Measurements from ENCODE around the gene MGAT1. TPM values are rescaled to one million over a fixed set of nuclear protein-coding genes. Genes with fewer than 3 reads are reported as not detected.
A peak's percentile ranks its signal among the peaks of the same experiment; 100 is the strongest.

MGAT1 gene
- total RNA-seq, 1 experiment from 2014 or later: 53.0 TPM

DNA sequence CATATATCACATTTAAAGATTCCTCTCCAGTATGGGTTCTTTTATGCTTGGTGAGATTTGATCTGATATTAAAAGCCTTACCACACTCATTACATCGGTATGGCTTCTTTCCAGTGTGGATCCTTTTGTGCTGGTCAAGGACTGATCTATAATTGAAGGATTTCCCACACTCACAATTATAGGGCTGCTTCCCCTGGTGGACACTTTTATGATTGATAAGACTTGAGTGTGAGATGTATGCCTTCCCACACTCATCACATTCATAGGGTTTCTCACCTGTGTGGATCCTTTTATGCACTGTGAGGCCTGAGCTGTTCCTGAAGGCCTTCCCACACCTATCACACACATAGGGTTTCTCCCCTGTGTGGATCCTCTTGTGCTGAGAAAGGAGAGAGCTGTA is 46.3 kb upstream of the MGAT1 start:
- Histone ChIP-seq H4K20me1 (ENCODE audit: insufficient read depth) (no peaks in the 10 kb centered on the region), H3K4me1 (ENCODE audit: control insufficient read depth in 1 of 2, insufficient read depth in 2 of 2, low read length in 2 of 2) (no peaks in the 10 kb centered on the region), H3K9me2 (ENCODE audit: insufficient read depth) (no peaks in the 10 kb centered on the region), H3K36me3 (ENCODE audit: control insufficient read depth in 1 of 2, insufficient read depth in 2 of 2, low read length in 2 of 2) (peaks cover 21 to 52% of the 10 kb centered on the region in 2 experiments), H3K79me2 (ENCODE audit: insufficient read depth, low read length) (peaks cover 1% of the 10 kb centered on the region; the same call in 1 of the 2 replicates), H3K27ac (ENCODE audit: low read depth, low read length) (no peak overlapping the region), H3K4me3 (replicated peaks in 1 of 2; ENCODE audit: low read depth in 1 of 2, low read length in 2 of 2) (no peak overlapping the region), H3K9me3 (ENCODE audit: control insufficient read depth in 1 of 2, insufficient read depth in 1 of 2, low read depth in 1 of 2, low read length in 2 of 2) (peaks cover 25 to 35% of the 10 kb centered on the region in 2 experiments; a peak in 3 of 4 replicates), H2AFZ (ENCODE audit: low read depth, low read length, poor library complexity, severe bottlenecking) (no peak overlapping the region), H3K27me3 (ENCODE audit: insufficient read depth, low read length) (no peaks in the 10 kb centered on the region), H3K4me2 (ENCODE audit: low read length) (no peak overlapping the region), H3K9ac (ENCODE audit: low read length) (no peak overlapping the region)
- ChIA-PET RAD21 (ENCODE audit: low non-redundant PET in 1 of 2, low total read pairs in 2 of 2, uncharacterized antibody in 2 of 2, unreplicated experiment in 2 of 2) (no interaction called here), CTCF (interaction anchor here (1.1 kb wide), 1 partner anchor 12 kb away, joined by 3 read pairs; no protein-coding TSS in a partner anchor), POLR2A (no interaction called here)
- TF ChIP-seq SIN3A (IDR thresholded peaks at IDR 0.05; ENCODE audit: low read depth): 0 out of 2 replicates have a peak, but pooled peaks have one; percentile 10
- 0 out of 2 replicates have a peak, but pooled peaks have one; percentile 20 for TF ChIP-seq SRF (IDR thresholded peaks at IDR 0.05; ENCODE audit: low read depth)
- TF ChIP-seq EZH2phosphoT487 (IDR thresholded peaks at IDR 0.05; ENCODE audit: borderline replicate concordance): no peak
- TF ChIP-seq, protein P1, sequence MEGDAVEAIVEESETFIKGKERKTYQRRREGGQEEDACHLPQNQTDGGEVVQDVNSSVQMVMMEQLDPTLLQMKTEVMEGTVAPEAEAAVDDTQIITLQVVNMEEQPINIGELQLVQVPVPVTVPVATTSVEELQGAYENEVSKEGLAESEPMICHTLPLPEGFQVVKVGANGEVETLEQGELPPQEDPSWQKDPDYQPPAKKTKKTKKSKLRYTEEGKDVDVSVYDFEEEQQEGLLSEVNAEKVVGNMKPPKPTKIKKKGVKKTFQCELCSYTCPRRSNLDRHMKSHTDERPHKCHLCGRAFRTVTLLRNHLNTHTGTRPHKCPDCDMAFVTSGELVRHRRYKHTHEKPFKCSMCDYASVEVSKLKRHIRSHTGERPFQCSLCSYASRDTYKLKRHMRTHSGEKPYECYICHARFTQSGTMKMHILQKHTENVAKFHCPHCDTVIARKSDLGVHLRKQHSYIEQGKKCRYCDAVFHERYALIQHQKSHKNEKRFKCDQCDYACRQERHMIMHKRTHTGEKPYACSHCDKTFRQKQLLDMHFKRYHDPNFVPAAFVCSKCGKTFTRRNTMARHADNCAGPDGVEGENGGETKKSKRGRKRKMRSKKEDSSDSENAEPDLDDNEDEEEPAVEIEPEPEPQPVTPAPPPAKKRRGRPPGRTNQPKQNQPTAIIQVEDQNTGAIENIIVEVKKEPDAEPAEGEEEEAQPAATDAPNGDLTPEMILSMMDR (IDR thresholded peaks at IDR 0.05 in 2 of 3, conservative IDR thresholded peaks at IDR 0.05 in 1 of 3; ENCODE audit: borderline replicate concordance in 1 of 3, insufficient read depth in 1 of 3, low read depth in 2 of 3, low read length in 2 of 3): peak in 2 of 3 experiments; percentile 11 to 12; a peak in 1 of 6 replicates
- no peak for TF ChIP-seq CBX3 (IDR thresholded peaks at IDR 0.05; ENCODE audit: low read depth)
- DNase-seq (ENCODE audit: low read depth, low spot score) (no peak), ATAC-seq (0 out of 2 replicates have a peak, but pooled peaks have one; percentile 34)
- intact Hi-C loops (cut with micrococcal nuclease): no loop called here
- BruUV-seq (replicated peaks): no TSS peak

DNA sequence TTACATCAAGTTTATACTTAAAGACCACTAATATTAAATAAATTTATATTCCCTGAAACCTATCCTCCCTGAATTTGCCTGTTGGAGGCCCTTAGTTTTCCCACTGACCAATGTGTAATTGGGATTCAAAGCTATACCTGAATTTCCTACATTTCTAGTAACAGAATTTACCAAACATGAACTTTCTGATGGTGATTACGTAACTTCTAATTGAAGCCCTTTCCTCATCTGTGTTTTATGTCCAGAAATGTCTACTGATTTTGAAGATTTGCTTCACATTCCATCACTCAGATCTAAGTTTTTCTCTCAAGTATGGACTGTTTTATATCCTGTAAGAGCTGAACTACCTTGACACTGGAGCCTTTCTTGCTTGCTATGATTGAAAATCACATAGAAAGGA is 45.7 kb upstream of the MGAT1 start:
- no TSS peak for BruUV-seq (replicated peaks)
- H3K79me2 ChIP-seq (ENCODE audit: insufficient read depth, low read length): no peaks in the 10 kb centered on the region
- CTCF ChIA-PET: no interaction called here

More for the DNA sequence above, 45.7 kb upstream of the MGAT1 start:
- intact Hi-C loops (cut with micrococcal nuclease): no loop called here
- H4K20me1 ChIP-seq (ENCODE audit: insufficient read depth): no peaks in the 10 kb centered on the region
- H3K36me3 ChIP-seq (ENCODE audit: control insufficient read depth in 1 of 2, insufficient read depth in 2 of 2, low read length in 2 of 2): peaks cover 21 to 52% of the 10 kb centered on the region in 2 experiments
- no peak overlapping the region for H3K9ac ChIP-seq (ENCODE audit: low read length)
- H3K4me3 ChIP-seq (replicated peaks in 1 of 2; ENCODE audit: low read depth in 1 of 2, low read length in 2 of 2): no peak overlapping the region
- H3K27me3 ChIP-seq (ENCODE audit: insufficient read depth, low read length): no peaks in the 10 kb centered on the region
- TF ChIP-seq YY1 (IDR thresholded peaks at IDR 0.05; ENCODE audit: extremely low read depth, insufficient replicate concordance, low read depth, low read length) (no peak), EGR1 (IDR thresholded peaks at IDR 0.05; ENCODE audit: low read depth) (no peak), ZNF274 (IDR thresholded peaks at IDR 0.05; ENCODE audit: low read depth, low read length) (no peak), SIN3A (IDR thresholded peaks at IDR 0.05; ENCODE audit: low read depth) (no peak), POLR2AphosphoS5 (IDR thresholded peaks at IDR 0.05; ENCODE audit: low read depth, low read length) (no peak), CEBPB (IDR thresholded peaks at IDR 0.05; ENCODE audit: low read depth) (no peak), EZH2phosphoT487 (IDR thresholded peaks at IDR 0.05; ENCODE audit: borderline replicate concordance) (no peak), EZH2 (IDR thresholded peaks at IDR 0.05) (no peak), SP1 (IDR thresholded peaks at IDR 0.05; ENCODE audit: low read depth) (no peak), FOSL1 (IDR thresholded peaks at IDR 0.05; ENCODE audit: low read depth) (no peak), ELF1 (IDR thresholded peaks at IDR 0.05; ENCODE audit: borderline replicate concordance, low read depth) (no peak)
- TF ChIP-seq, protein P2, sequence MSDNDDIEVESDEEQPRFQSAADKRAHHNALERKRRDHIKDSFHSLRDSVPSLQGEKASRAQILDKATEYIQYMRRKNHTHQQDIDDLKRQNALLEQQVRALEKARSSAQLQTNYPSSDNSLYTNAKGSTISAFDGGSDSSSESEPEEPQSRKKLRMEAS (IDR thresholded peaks at IDR 0.05): no peak
- TF ChIP-seq, protein P3, sequence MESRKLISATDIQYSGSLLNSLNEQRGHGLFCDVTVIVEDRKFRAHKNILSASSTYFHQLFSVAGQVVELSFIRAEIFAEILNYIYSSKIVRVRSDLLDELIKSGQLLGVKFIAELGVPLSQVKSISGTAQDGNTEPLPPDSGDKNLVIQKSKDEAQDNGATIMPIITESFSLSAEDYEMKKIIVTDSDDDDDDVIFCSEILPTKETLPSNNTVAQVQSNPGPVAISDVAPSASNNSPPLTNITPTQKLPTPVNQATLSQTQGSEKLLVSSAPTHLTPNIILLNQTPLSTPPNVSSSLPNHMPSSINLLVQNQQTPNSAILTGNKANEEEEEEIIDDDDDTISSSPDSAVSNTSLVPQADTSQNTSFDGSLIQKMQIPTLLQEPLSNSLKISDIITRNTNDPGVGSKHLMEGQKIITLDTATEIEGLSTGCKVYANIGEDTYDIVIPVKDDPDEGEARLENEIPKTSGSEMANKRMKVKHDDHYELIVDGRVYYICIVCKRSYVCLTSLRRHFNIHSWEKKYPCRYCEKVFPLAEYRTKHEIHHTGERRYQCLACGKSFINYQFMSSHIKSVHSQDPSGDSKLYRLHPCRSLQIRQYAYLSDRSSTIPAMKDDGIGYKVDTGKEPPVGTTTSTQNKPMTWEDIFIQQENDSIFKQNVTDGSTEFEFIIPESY (IDR thresholded peaks at IDR 0.05; ENCODE audit: extremely low read depth, insufficient replicate concordance, low read length): no peak
- H3K4me1 ChIP-seq (ENCODE audit: control insufficient read depth in 1 of 2, insufficient read depth in 2 of 2, low read length in 2 of 2): no peaks in the 10 kb centered on the region
- H3K4me2 ChIP-seq (ENCODE audit: low read length): no peak overlapping the region
- no peak for DNase-seq (ENCODE audit: low read depth, low spot score)
- no peak overlapping the region for H3K27ac ChIP-seq (ENCODE audit: low read depth, low read length)
- no peak for ATAC-seq
- POLR2A ChIA-PET: no interaction called here
- H3K9me2 ChIP-seq (ENCODE audit: insufficient read depth): no peaks in the 10 kb centered on the region
- RAD21 ChIA-PET (ENCODE audit: low non-redundant PET in 1 of 2, low total read pairs in 2 of 2, uncharacterized antibody in 2 of 2, unreplicated experiment in 2 of 2): no interaction called here
- H3K9me3 ChIP-seq (ENCODE audit: control insufficient read depth in 1 of 2, insufficient read depth in 1 of 2, low read depth in 1 of 2, low read length in 2 of 2): peaks cover 25 to 35% of the 10 kb centered on the region in 2 experiments; a peak in 3 of 4 replicates
- no peak overlapping the region for H2AFZ ChIP-seq (ENCODE audit: low read depth, low read length, poor library complexity, severe bottlenecking)
